Right lobe of liver (tissue), 4 donors: Measurements from ENCODE around the gene ERGIC1.

Source experiments
- CTCF ChIP-seq, 4 donors: fragments of 200-600 bp in 3 of 4; fragments of 450-650 bp in 1 of 4; IDR thresholded peaks; one replicate each; pipeline versions ENCODE4 v1.5.1 to v1.8.0; 2016 to 2022; ENCODE audit warnings: antibody characterized with exemption in 4 of 4, mild to moderate bottlenecking in 2 of 4
- POLR2A ChIP-seq: fragments of 450-650 bp; IDR thresholded peaks from one replicate; pipeline ENCODE4 v1.6.1; 2017; ENCODE audit warnings: antibody characterized with exemption, mild to moderate bottlenecking
- donor health status: DM: no; HTN: no; CAD: no.
- donor health status: DM: no; HTN: no; CAD: no.
- donor health status: DM: no; HTN: yes; CAD: no.

- TF ChIP-seq CTCF (IDR thresholded peaks at IDR 0.05) (no peak), POLR2A (no peak)
Measured at GRCh38 chr5:172897481-172898217, 63.6 kb downstream of the ERGIC1 start.
